ENCODE results near the gene SLC35A2. TPM values are rescaled to one million over a fixed set of nuclear protein-coding genes. Genes with fewer than 3 reads are reported as not detected.

SLC35A2 gene
- total RNA-seq, 2 donors from 2014 or later = 29.7 to 39.0 TPM

DNA sequence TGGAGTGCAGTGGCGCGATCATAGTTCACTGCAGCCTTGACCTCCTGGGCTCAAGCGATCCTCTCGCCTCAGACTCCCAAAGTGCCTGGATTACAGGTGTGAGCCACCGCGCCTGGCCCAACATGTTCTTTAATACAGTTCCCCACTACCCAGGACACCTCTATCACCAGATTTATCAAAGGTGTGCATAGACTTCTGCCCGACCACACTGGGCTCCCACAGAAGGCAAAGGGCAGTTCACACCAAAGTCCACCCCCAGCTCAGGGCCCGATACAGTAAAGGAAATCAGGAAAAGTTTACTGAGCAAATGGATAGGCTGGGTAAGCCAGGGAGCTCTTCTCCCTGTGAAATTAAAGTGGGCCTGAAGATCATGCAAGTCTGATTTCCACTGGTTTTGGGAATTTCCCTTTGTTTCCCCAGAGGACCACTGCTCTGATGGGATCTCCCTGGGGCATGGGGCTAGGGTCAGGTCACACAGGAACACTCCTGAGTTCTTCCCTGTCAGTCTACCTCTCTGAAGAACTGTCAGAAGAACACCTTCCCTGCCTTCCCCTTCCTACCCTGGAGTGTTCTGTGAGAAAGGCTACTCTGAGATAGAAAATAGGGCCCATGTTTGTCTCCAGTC lies 25.1 kb upstream of the SLC35A2 start:
- intact Hi-C loops (cut with DNase I) = no loop called here
- H3K27me3 ChIP-seq (replicated peaks; ENCODE audit: insufficient read depth) = no peaks in the 10 kb centered on the region
- WGBS = 94% methylated on average over 8 of the region's 8 CpGs
- no peaks in the 10 kb centered on the region for H3K36me3 ChIP-seq
- H3K4me1 ChIP-seq (replicated peaks) = no peaks in the 10 kb centered on the region
- H3K9me3 ChIP-seq = no peaks in the 10 kb centered on the region
- H3K4me3 ChIP-seq = no peak overlapping the region
- no peak for DNase-seq (ENCODE audit: low spot score)
- no peak overlapping the region for H3K27ac ChIP-seq
- TF ChIP-seq, protein P1, sequence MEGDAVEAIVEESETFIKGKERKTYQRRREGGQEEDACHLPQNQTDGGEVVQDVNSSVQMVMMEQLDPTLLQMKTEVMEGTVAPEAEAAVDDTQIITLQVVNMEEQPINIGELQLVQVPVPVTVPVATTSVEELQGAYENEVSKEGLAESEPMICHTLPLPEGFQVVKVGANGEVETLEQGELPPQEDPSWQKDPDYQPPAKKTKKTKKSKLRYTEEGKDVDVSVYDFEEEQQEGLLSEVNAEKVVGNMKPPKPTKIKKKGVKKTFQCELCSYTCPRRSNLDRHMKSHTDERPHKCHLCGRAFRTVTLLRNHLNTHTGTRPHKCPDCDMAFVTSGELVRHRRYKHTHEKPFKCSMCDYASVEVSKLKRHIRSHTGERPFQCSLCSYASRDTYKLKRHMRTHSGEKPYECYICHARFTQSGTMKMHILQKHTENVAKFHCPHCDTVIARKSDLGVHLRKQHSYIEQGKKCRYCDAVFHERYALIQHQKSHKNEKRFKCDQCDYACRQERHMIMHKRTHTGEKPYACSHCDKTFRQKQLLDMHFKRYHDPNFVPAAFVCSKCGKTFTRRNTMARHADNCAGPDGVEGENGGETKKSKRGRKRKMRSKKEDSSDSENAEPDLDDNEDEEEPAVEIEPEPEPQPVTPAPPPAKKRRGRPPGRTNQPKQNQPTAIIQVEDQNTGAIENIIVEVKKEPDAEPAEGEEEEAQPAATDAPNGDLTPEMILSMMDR (IDR thresholded peaks at IDR 0.05) = no peak
- no peak for TF ChIP-seq POLR2AphosphoS5 (IDR thresholded peaks at IDR 0.05)
- no peak for TF ChIP-seq POLR2A (IDR thresholded peaks at IDR 0.05)

DNA sequence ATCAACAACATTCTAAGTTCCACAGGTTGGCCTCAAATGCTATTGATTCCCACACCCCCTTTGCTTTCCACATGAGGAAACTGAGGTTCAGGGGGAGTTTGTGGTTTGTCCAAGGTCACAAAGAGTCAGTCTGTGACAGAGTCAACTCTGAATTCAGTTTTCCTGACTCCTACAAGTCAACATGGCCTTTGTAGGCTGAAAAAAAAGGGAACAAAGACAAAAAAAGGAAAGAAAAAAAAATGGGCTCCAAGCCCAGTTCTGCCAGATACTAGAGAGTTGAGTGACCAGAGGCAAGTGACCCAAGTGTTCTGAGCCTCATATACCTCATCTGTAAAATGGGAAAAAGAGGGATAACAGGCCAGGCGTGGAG lies 23.8 kb upstream of the SLC35A2 start:
- Histone ChIP-seq H3K36me3 (no peaks in the 10 kb centered on the region), H3K4me1 (replicated peaks) (no peaks in the 10 kb centered on the region), H3K9me3 (no peaks in the 10 kb centered on the region), H3K27ac (no peak overlapping the region), H3K27me3 (replicated peaks; ENCODE audit: insufficient read depth) (no peaks in the 10 kb centered on the region), H3K4me3 (no peak overlapping the region)
- TF ChIP-seq, protein P1 (IDR thresholded peaks at IDR 0.05) = no peak
- TF ChIP-seq POLR2A (IDR thresholded peaks at IDR 0.05) = no peak
- TF ChIP-seq POLR2AphosphoS5 (IDR thresholded peaks at IDR 0.05) = no peak
- intact Hi-C loops (cut with DNase I) = no loop called here
- WGBS = 100% methylated on average over 1 of the region's 1 CpG
- no peak for DNase-seq (ENCODE audit: low spot score)

DNA sequence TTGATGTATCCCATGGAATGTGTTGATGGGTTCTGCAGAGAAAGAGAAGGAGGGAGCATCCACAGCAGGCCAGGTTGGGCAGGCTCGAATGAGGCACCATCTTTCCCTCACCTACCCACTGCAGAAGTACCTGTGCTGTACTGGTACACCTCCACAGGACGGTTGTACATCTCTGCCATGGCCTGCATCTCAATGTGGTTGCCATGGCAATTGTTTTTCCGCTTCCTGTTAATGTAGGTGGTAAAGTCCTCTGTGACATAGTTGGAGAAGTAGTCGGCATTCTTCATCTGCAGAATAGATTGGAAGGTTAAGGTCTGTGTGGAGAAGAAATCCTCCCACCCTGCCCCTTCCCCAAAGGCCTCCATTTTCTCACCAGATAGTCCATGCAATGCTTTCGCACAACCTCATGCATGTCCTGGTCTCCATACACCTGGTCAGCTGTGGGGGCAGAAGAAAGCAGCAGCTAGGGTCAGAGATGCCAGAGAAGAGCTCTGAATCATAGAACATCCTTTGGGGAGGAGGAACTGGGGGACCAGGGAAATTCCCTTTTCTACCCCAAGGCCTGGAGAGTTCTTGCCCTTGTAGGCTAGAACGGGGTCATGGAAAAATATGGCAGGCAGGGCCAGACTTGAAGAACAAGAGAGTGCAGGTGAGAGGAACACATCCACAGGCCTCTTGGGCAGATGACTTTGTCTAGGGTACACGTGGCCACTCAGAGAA lies 23.3 kb upstream of the SLC35A2 start:
- Histone ChIP-seq H3K36me3 (no peaks in the 10 kb centered on the region), H3K27me3 (replicated peaks; ENCODE audit: insufficient read depth) (no peaks in the 10 kb centered on the region), H3K4me3 (no peak overlapping the region), H3K27ac (no peak overlapping the region), H3K9me3 (no peaks in the 10 kb centered on the region), H3K4me1 (replicated peaks) (no peaks in the 10 kb centered on the region)
- DNase-seq (ENCODE audit: low spot score) = no peak
- intact Hi-C loops (cut with DNase I) = no loop called here
- WGBS = 84% methylated on average over 7 of the region's 7 CpGs
- TF ChIP-seq POLR2AphosphoS5 (IDR thresholded peaks at IDR 0.05) (no peak), POLR2A (IDR thresholded peaks at IDR 0.05) (no peak)
- TF ChIP-seq, protein P1 (IDR thresholded peaks at IDR 0.05) = no peak

DNA sequence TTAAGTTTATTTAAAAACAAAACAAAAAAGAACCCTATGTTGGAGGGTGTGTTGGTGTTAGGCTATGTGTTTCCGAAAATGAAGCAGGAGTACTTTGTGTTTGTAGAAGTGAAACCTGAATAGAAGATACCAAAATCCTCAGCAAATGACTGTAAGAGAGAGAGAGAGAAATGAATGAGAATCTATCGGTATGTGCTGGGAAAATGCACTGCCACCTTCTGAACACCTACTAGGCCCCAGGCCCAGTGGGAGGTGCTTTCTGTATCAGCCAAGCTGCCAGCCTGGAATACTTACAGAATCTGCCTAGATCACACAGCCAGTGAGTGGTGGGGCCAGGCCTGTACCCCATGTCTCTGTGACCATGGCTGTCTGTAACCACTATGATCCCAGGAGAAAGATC lies 22.3 kb upstream of the SLC35A2 start:
- 79% methylated on average over 2 of the region's 2 CpGs for WGBS
- Histone ChIP-seq H3K9me3 (no peaks in the 10 kb centered on the region), H3K27me3 (replicated peaks; ENCODE audit: insufficient read depth) (no peaks in the 10 kb centered on the region), H3K4me1 (replicated peaks) (no peaks in the 10 kb centered on the region), H3K27ac (no peak overlapping the region), H3K4me3 (no peak overlapping the region), H3K36me3 (no peaks in the 10 kb centered on the region)
- DNase-seq (ENCODE audit: low spot score) = no peak
- intact Hi-C loops (cut with DNase I) = no loop called here
- TF ChIP-seq POLR2AphosphoS5 (IDR thresholded peaks at IDR 0.05) = no peak
- TF ChIP-seq, protein P1 (IDR thresholded peaks at IDR 0.05) = no peak
- no peak for TF ChIP-seq POLR2A (IDR thresholded peaks at IDR 0.05)
